ENCODE results near the gene TOP3A.

TOP3A gene

GRCh38 chr17:18332909-18333489, 18.2 kb upstream of the TOP3A start:
- no peak for TF ChIP-seq CTCF (IDR thresholded peaks at IDR 0.05)
- no peak for DNase-seq
- Mint-ChIP-seq H3K27me3 (ENCODE audit: low read depth, poor library complexity) (peaks cover 5% of the 10 kb centered on the region), H3K36me3 (ENCODE audit: low read depth) (peaks cover 63% of the 10 kb centered on the region), H3K4me1 (peaks cover 7% of the 10 kb centered on the region), H3K4me3 (no peak overlapping the region), H3K9me3 (peaks cover 14% of the 10 kb centered on the region), H3K27ac (no peak overlapping the region)

GRCh38 chr17:18331879-18332278, 17.1 kb upstream of the TOP3A start:
- no peak for DNase-seq
- Mint-ChIP-seq H3K27ac (peak overlapping the region; percentile 52), H3K9me3 (peaks cover 7% of the 10 kb centered on the region), H3K4me3 (no peak overlapping the region), H3K27me3 (ENCODE audit: low read depth, poor library complexity) (peaks cover 5% of the 10 kb centered on the region), H3K4me1 (peaks cover 7% of the 10 kb centered on the region), H3K36me3 (ENCODE audit: low read depth) (peaks cover 52% of the 10 kb centered on the region)
- no peak for TF ChIP-seq CTCF (IDR thresholded peaks at IDR 0.05)

GRCh38 chr17:18328643-18329204, 13.9 kb upstream of the TOP3A start:
- Mint-ChIP-seq H3K4me1 (peaks cover 7% of the 10 kb centered on the region), H3K9me3 (no peaks in the 10 kb centered on the region), H3K4me3 (no peak overlapping the region), H3K27ac (peak overlapping the region; percentile 43), H3K36me3 (ENCODE audit: low read depth) (peaks cover 42% of the 10 kb centered on the region), H3K27me3 (ENCODE audit: low read depth, poor library complexity) (peaks cover 5% of the 10 kb centered on the region)
- TF ChIP-seq CTCF (IDR thresholded peaks at IDR 0.05), result no peak
- no peak for DNase-seq

GRCh38 chr17:18327556-18327955, 12.8 kb upstream of the TOP3A start:
- Mint-ChIP-seq H3K4me1 (peaks cover 7% of the 10 kb centered on the region), H3K36me3 (ENCODE audit: low read depth) (peaks cover 44% of the 10 kb centered on the region), H3K27ac (no peak overlapping the region), H3K27me3 (ENCODE audit: low read depth, poor library complexity) (peaks cover 5% of the 10 kb centered on the region), H3K9me3 (no peaks in the 10 kb centered on the region), H3K4me3 (no peak overlapping the region)
- no peak for TF ChIP-seq CTCF (IDR thresholded peaks at IDR 0.05)
- DNase-seq, result no peak

- H3K4me3 Mint-ChIP-seq, result no peak overlapping the region
- no peak for DNase-seq
- peaks cover 39% of the 10 kb centered on the region for H3K36me3 Mint-ChIP-seq (ENCODE audit: low read depth)
- no peaks in the 10 kb centered on the region for H3K9me3 Mint-ChIP-seq
- no peak for TF ChIP-seq CTCF (IDR thresholded peaks at IDR 0.05)
- H3K4me1 Mint-ChIP-seq, result peaks cover 7% of the 10 kb centered on the region
- no peak overlapping the region for H3K27ac Mint-ChIP-seq
- H3K27me3 Mint-ChIP-seq (ENCODE audit: low read depth, poor library complexity), result peaks cover 5% of the 10 kb centered on the region
Measured at GRCh38 chr17:18327093-18327492, 12.3 kb upstream of the TOP3A start.

- Mint-ChIP-seq H3K27ac (peak overlapping the region; percentile 89), H3K4me1 (peaks cover 7% of the 10 kb centered on the region), H3K36me3 (ENCODE audit: low read depth) (peaks cover 36% of the 10 kb centered on the region), H3K9me3 (no peaks in the 10 kb centered on the region), H3K4me3 (no peak overlapping the region), H3K27me3 (ENCODE audit: low read depth, poor library complexity) (peaks cover 5% of the 10 kb centered on the region)
- DNase-seq, result no peak
- TF ChIP-seq CTCF (IDR thresholded peaks at IDR 0.05), result no peak
Measured at GRCh38 chr17:18326572-18326971, 11.8 kb upstream of the TOP3A start.
